A549 (cell line): ENCODE data around the gene TTC34. TPM values are rescaled to one million over a fixed set of nuclear protein-coding genes. Genes with fewer than 3 reads are reported as not detected.

Experiments used
- ATAC-seq, 2 experiments: fragments of 200-7000 bp in 1 of 2; fragments of >200 bp in 1 of 2; cut with Nextera tagmentation in 1 of 2; cut with Tn5 transposase in 1 of 2; 3 replicates each; pipeline versions ENCODE4 v1.8.0 to v1.9.1; 2018 to 2020; ENCODE audit warnings: mild to moderate bottlenecking in 1 of 2, moderate library complexity in 1 of 2
- CTCF ChIA-PET: fragments of 300-600 bp; sonication (Branson Sonifier 250); formaldehyde crosslinking; extraction: SDS; loops from one replicate; lab custom pipeline; 2021; ENCODE audit warnings: antibody characterized with exemption, inconsistent platforms; lab: Yijun Ruan, JAX
- POLR2A ChIA-PET: fragments of 350-600 bp; formaldehyde crosslinking; extraction: SDS; loops from one replicate; lab custom pipeline; 2021; ENCODE audit warnings: antibody characterized with exemption, inconsistent platforms; lab: Yijun Ruan, JAX
- DNase-seq, 2 experiments: peaks; one replicate each; pipeline versions ENCODE4 v3.0.0 to v3.0.0-alpha.2; 2011 to 2016; ENCODE audit warnings: low read depth in 1 of 2, low spot score in 1 of 2
- FAIRE-seq: peaks from 2 replicates; lab custom pipeline; 2011; peaks lifted over from hg19 to GRCh38; lab: Jason Lieb, UNC
- H3K27ac ChIP-seq, 2 experiments: fragments of >200 bp; sonication (Bioruptor Twin); formaldehyde crosslinking; 3 replicates each; pipeline ENCODE4 v1.5.1; 2016 to 2017
- H3K4me1 ChIP-seq: fragments of >200 bp; sonication (Bioruptor Twin); formaldehyde crosslinking; 3 replicates; pipeline ENCODE4 v1.6.1; 2016
- H3K4me2 ChIP-seq: fragments of >200 bp; sonication (Bioruptor Twin); formaldehyde crosslinking; 3 replicates; pipeline ENCODE4 v1.6.1; 2016
- H3K4me3 ChIP-seq: fragments of >200 bp; sonication (Bioruptor Twin); formaldehyde crosslinking; 3 replicates; pipeline ENCODE4 v1.5.1; 2016
- H3K9me3 ChIP-seq: fragments of >200 bp; sonication (Bioruptor Twin); formaldehyde crosslinking; 3 replicates; pipeline ENCODE4 v1.6.1; 2016
- BCL3 ChIP-seq: fragments of >200 bp; sonication (Bioruptor Twin); formaldehyde crosslinking; IDR thresholded peaks from 3 replicates; pipeline ENCODE4 v1.6.1; 2016
- CBX8 ChIP-seq: fragments of 200-600 bp; sonication (generic); IDR thresholded peaks from 2 replicates; pipeline ENCODE4 v1.6.1; 2016
- CEBPB ChIP-seq, 2 experiments: fragments of >200 bp in 1 of 2; sonication (Bioruptor Twin) in 1 of 2; formaldehyde crosslinking in 1 of 2; IDR thresholded peaks; 2 replicates each; pipeline ENCODE4 v1.6.1; 2012 to 2016
- CHD4 ChIP-seq: fragments of 200-600 bp; sonication (generic); IDR thresholded peaks from 2 replicates; pipeline ENCODE4 v1.6.1; 2016; ENCODE audit warnings: antibody characterized with exemption, mild to moderate bottlenecking, borderline replicate concordance
- CTCF ChIP-seq: fragments of >200 bp; sonication (Bioruptor Twin); formaldehyde crosslinking; IDR thresholded peaks from 3 replicates; pipeline ENCODE4 v1.5.1; 2016
- EHF ChIP-seq: fragments of 250-450 bp; sonication (Bioruptor Pico); IDR thresholded peaks from 2 replicates; pipeline ENCODE4 v1.5.0; 2020; ENCODE audit warnings: mild to moderate bottlenecking
- EHMT2 ChIP-seq: fragments of 200-600 bp; sonication (generic); IDR thresholded peaks from 2 replicates; pipeline ENCODE4 v1.6.1; 2016; ENCODE audit warnings: antibody characterized with exemption, low read depth, mild to moderate bottlenecking, moderate library complexity
- EP300 ChIP-seq, 2 experiments: fragments of >200 bp; sonication (Bioruptor Twin); formaldehyde crosslinking; IDR thresholded peaks; 2 replicates in 1 of 2; 3 replicates in 1 of 2; pipeline ENCODE4 v1.6.1; 2016 to 2017
- FOXS1 ChIP-seq: fragments of 250-450 bp; sonication (Bioruptor Pico); IDR thresholded peaks from 2 replicates; pipeline ENCODE4 v1.5.0; 2020; ENCODE audit warnings: mild to moderate bottlenecking, moderate library complexity
- HES2 ChIP-seq: fragments of >200 bp; sonication (Bioruptor Twin); formaldehyde crosslinking; IDR thresholded peaks from 2 replicates; pipeline ENCODE4 v1.6.1; 2016
- HEYL ChIP-seq: fragments of 250-450 bp; sonication (Bioruptor Pico); IDR thresholded peaks from 2 replicates; pipeline ENCODE4 v1.8.0; 2021; ENCODE audit warnings: mild to moderate bottlenecking, moderate library complexity
- HOXA7 ChIP-seq: fragments of 250-450 bp; sonication (Bioruptor Pico); IDR thresholded peaks from 2 replicates; pipeline ENCODE4 v1.5.0; 2020; ENCODE audit warnings: mild to moderate bottlenecking, moderate library complexity
- HOXB5 ChIP-seq: fragments of 250-450 bp; sonication (Bioruptor Pico); IDR thresholded peaks from 2 replicates; pipeline ENCODE4 v1.5.0; 2020; ENCODE audit warnings: mild to moderate bottlenecking, moderate library complexity
- JUNB ChIP-seq: fragments of >200 bp; sonication (Bioruptor Twin); formaldehyde crosslinking; IDR thresholded peaks from 2 replicates; pipeline ENCODE4 v1.6.1; 2016
- KDM1A ChIP-seq: fragments of 200-600 bp; sonication (generic); IDR thresholded peaks from 2 replicates; pipeline ENCODE4 v1.6.1; 2016; ENCODE audit warnings: low read depth, mild to moderate bottlenecking
- KDM5A ChIP-seq: fragments of 200-600 bp; sonication (generic); IDR thresholded peaks from 2 replicates; pipeline ENCODE4 v1.6.1; 2016; ENCODE audit warnings: antibody characterized with exemption, mild to moderate bottlenecking
- MAZ ChIP-seq: fragments of 150-350 bp; IDR thresholded peaks from 2 replicates; pipeline ENCODE4 v1.6.1; 2014; ENCODE audit warnings: antibody characterized with exemption, low read depth, low read length, borderline replicate concordance
- MYC ChIP-seq: IDR thresholded peaks from 2 replicates; pipeline ENCODE4 v1.6.1; 2012; ENCODE audit warnings: mild to moderate bottlenecking, inconsistent platforms, low read length, improper control_type of control experiment, borderline replicate concordance
- NPAS2 ChIP-seq: fragments of 250-450 bp; sonication (Bioruptor Pico); IDR thresholded peaks from 2 replicates; pipeline ENCODE4 v1.8.0; 2022; ENCODE audit warnings: mild to moderate bottlenecking, moderate library complexity, borderline replicate concordance
- NR3C1 ChIP-seq: fragments of >200 bp; sonication (Bioruptor Twin); formaldehyde crosslinking; IDR thresholded peaks from 3 replicates; pipeline ENCODE4 v1.6.1; 2017
- PBX3 ChIP-seq: IDR thresholded peaks from 2 replicates; pipeline ENCODE4 v1.6.1; 2012
- POLR2AphosphoS2 ChIP-seq: conservative IDR thresholded peaks from 2 replicates; pipeline ENCODE4 v1.6.1; 2012; ENCODE audit warnings: low read length, improper control_type of control experiment, inconsistent platforms
- RAD21 ChIP-seq, 2 experiments: fragments of >200 bp in 1 of 2; sonication (Bioruptor Twin) in 1 of 2; formaldehyde crosslinking in 1 of 2; IDR thresholded peaks in 1 of 2; conservative IDR thresholded peaks in 1 of 2; 2 replicates in 1 of 2; 3 replicates in 1 of 2; pipeline ENCODE4 v1.6.1; 2012 to 2018; ENCODE audit warnings: inconsistent platforms in 1 of 2
- RFX5 ChIP-seq: fragments of 450-650 bp; IDR thresholded peaks from 2 replicates; pipeline ENCODE4 v1.7.1; 2014; ENCODE audit warnings: antibody characterized with exemption, mild to moderate bottlenecking, moderate library complexity
- TFCP2L1 ChIP-seq: fragments of 250-450 bp; sonication (Bioruptor Pico); IDR thresholded peaks from 2 replicates; pipeline ENCODE4 v1.5.0; 2021; ENCODE audit warnings: mild to moderate bottlenecking
- TP53 ChIP-seq: fragments of 250-450 bp; sonication (Bioruptor Pico); IDR thresholded peaks from 2 replicates; pipeline ENCODE4 v1.5.0; 2021; ENCODE audit warnings: mild to moderate bottlenecking, moderate library complexity
- ZFP36 ChIP-seq: fragments of 450-650 bp; IDR thresholded peaks from 2 replicates; pipeline ENCODE4 v1.6.1; 2014; ENCODE audit warnings: borderline replicate concordance; ENCODE audit not compliant: partially characterized antibody
- ZNF302 ChIP-seq: fragments of 250-450 bp; sonication (Bioruptor Pico); IDR thresholded peaks from 2 replicates; pipeline ENCODE4 v1.9.0; 2021; ENCODE audit warnings: inconsistent platforms, mild to moderate bottlenecking, moderate library complexity
- WGBS: methylation state at CpG from one replicate; pipeline ENCODE4 v1.1.6; 2017; ENCODE audit errors: missing lambda C conversion rate; 5-methylcytosine and 5-hydroxymethylcytosine counted together
- polyA plus RNA-seq, 4 experiments: library from polyadenylated mRNA; depleted of rRNA in 3 of 4; stranded (reverse); fragments of >200 nt; fragmentation: RNase III in 1 of 4; extraction: RNeasy Plus Mini Kit Qiagen cat#74134 plus additional on column Dnase treatment in 1 of 4; gene quantifications; 2 replicates in 3 of 4; 3 replicates in 1 of 4; pipeline ENCODE4 v1.2.3, GENCODE V29; 2011 to 2017

Gene TTC34
- polyA plus RNA-seq, 2 of the 4 experiments (the other 2 are of a cell fraction) = 0.04 to 0.05 TPM

- no peaks in the 10 kb centered on the region for H3K9me3 ChIP-seq
- no peaks in the 10 kb centered on the region for H3K4me1 ChIP-seq
- no peak overlapping the region for H3K27ac ChIP-seq
- no peak for ATAC-seq
- no peak for TF ChIP-seq KDM1A
- TF ChIP-seq POLR2AphosphoS2 = no peak
- no peak for TF ChIP-seq CBX8
- TF ChIP-seq ZFP36 = no peak
- TF ChIP-seq, all 56 proteins: peak for 0
- Histone ChIP-seq H3K4me2 (no peak overlapping the region), H3K4me3 (no peak overlapping the region)
- ChIA-PET POLR2A (no interaction called here), CTCF (no interaction called here)
- 63% methylated on average over 7 of the region's 20 CpGs for WGBS
- no peak for FAIRE-seq
- DNase-seq = no peak
These were observed 207.4 kb downstream of the TTC34 start for GRCh38 chr1:2594001-2594640.

- ATAC-seq (no peak), DNase-seq (no peak), FAIRE-seq (no peak)
- ChIA-PET POLR2A (no interaction called here), CTCF (no interaction called here)
- TF ChIP-seq EP300 (IDR thresholded peaks at IDR 0.05) (no peak), CTCF (no peak), TP53 (CRISPR knock-in tag) (no peak), KDM5A (no peak), HOXB5 (CRISPR knock-in tag) (no peak), HEYL (CRISPR knock-in tag) (no peak), CEBPB (IDR thresholded peaks at IDR 0.05) (no peak), EHF (CRISPR knock-in tag) (no peak), HOXA7 (CRISPR knock-in tag) (no peak), EHMT2 (no peak), TFCP2L1 (CRISPR knock-in tag) (no peak)
- Histone ChIP-seq H3K9me3 (no peaks in the 10 kb centered on the region), H3K4me3 (no peak overlapping the region), H3K4me1 (no peaks in the 10 kb centered on the region), H3K4me2 (no peak overlapping the region), H3K27ac (no peak overlapping the region)
- WGBS = 87% methylated on average over 13 of the region's 26 CpGs
These were observed 208.1 kb downstream of the TTC34 start for GRCh38 chr1:2593251-2593878.

GRCh38 chr1:2592672-2593071 is 208.8 kb downstream of the TTC34 start:
- Histone ChIP-seq H3K27ac (no peak overlapping the region), H3K4me1 (no peaks in the 10 kb centered on the region), H3K4me3 (no peak overlapping the region), H3K4me2 (no peak overlapping the region), H3K9me3 (no peaks in the 10 kb centered on the region)
- no peak for DNase-seq
- ATAC-seq = no peak
- TF ChIP-seq RAD21 (conservative IDR thresholded peaks at IDR 0.05 in 1 of 2, IDR thresholded peaks at IDR 0.05 in 1 of 2) = no peak
- no peak for TF ChIP-seq BCL3
- no peak for TF ChIP-seq EHMT2
- no peak for TF ChIP-seq CHD4
- no peak for TF ChIP-seq ZNF302 (CRISPR knock-in tag)
- no peak for TF ChIP-seq RFX5
- no peak for TF ChIP-seq HOXB5 (CRISPR knock-in tag)
- TF ChIP-seq MAZ = no peak
- no peak for TF ChIP-seq JUNB
- no peak for TF ChIP-seq MYC
- TF ChIP-seq NR3C1 = no peak
- TF ChIP-seq NPAS2 (CRISPR knock-in tag) = no peak
- no peak for TF ChIP-seq FOXS1 (CRISPR knock-in tag)
- TF ChIP-seq HES2 = no peak
- no peak for TF ChIP-seq PBX3
- ChIA-PET CTCF (no interaction called here), POLR2A (no interaction called here)
- 38% methylated on average over 4 of the region's 15 CpGs for WGBS
- no peak for FAIRE-seq
